Right forelimb (tissue), 1 donor: ENCODE data around the gene HOXB3.

Source experiments
- DNase-seq: peaks from one replicate; pipeline ENCODE4 v3.0.0-alpha.2; 2018

The HOXB3 gene

GRCh38 chr17:48582750-48583069, 7.3 kb downstream of the HOXB3 start:
- no peak for DNase-seq

- no peak for DNase-seq
These were observed 10.1 kb downstream of the HOXB3 start for GRCh38 chr17:48579760-48580554.

GRCh38 chr17:48579471-48579759, 10.6 kb downstream of the HOXB3 start:
- DNase-seq, result no peak

- DNase-seq, result no peak
These were observed 11.2 kb downstream of the HOXB3 start for GRCh38 chr17:48578616-48579470.

- no peak for DNase-seq
These were observed 12.0 kb downstream of the HOXB3 start, which contains the start of gene HOXB4 for GRCh38 chr17:48577946-48578615. Gene HOXB4, minus strand, starts transcription at chr17:48578350. Its CDS starts 31 bp downstream, at chr17:48578319.

GRCh38 chr17:48577330-48577945, 12.6 kb downstream of the HOXB3 start:
- DNase-seq, result no peak

- DNase-seq, result no peak
These were observed 13.3 kb downstream of the HOXB3 start for GRCh38 chr17:48576479-48577309.

- no peak for DNase-seq
These were observed 14.2 kb downstream of the HOXB3 start for GRCh38 chr17:48575673-48576478.

- DNase-seq, result no peak
These were observed 14.9 kb downstream of the HOXB3 start for GRCh38 chr17:48575066-48575582.

- no peak for DNase-seq
These were observed 15.5 kb downstream of the HOXB3 start for GRCh38 chr17:48574505-48575065.

GRCh38 chr17:48571826-48572417, 18.1 kb downstream of the HOXB3 start:
- DNase-seq, result no peak

- DNase-seq, result no peak
These were observed 18.8 kb downstream of the HOXB3 start for GRCh38 chr17:48571024-48571818.

GRCh38 chr17:48570325-48571023, 19.6 kb downstream of the HOXB3 start:
- no peak for DNase-seq

GRCh38 chr17:48569674-48570324, 20.2 kb downstream of the HOXB3 start:
- DNase-seq, result no peak

GRCh38 chr17:48569240-48569582, 20.8 kb downstream of the HOXB3 start:
- no peak for DNase-seq

- no peak for DNase-seq
These were observed 21.4 kb downstream of the HOXB3 start for GRCh38 chr17:48568499-48569239.

GRCh38 chr17:48567646-48568354, 22.2 kb downstream of the HOXB3 start:
- no peak for DNase-seq
